Measurements from ENCODE around the gene ZNF778.
"Not testable (repeated sequence)": the region's sequence is repeated elsewhere in the genome, so short reads cannot be mapped to it uniquely, and the experiment has no call there.

ZNF778 gene

GRCh38 chr16:89257757-89258465 lies 40.4 kb downstream of the ZNF778 start:
- H3K9me2 ChIP-seq (replicated peaks; ENCODE audit: low read depth, low read length) = no peaks in the 10 kb centered on the region
- H3K79me2 ChIP-seq (ENCODE audit: insufficient read depth, low read length) = no peaks in the 10 kb centered on the region
- H3K4me1 ChIP-seq (ENCODE audit: insufficient read depth, low read length, poor library complexity, severe bottlenecking) = no peaks in the 10 kb centered on the region
- H3K27me3 ChIP-seq (ENCODE audit: insufficient read depth, low read length, poor library complexity, severe bottlenecking) = no peaks in the 10 kb centered on the region
- H3K36me3 ChIP-seq (ENCODE audit: insufficient read depth, low read length) = no peaks in the 10 kb centered on the region
- no peaks in the 10 kb centered on the region for H4K20me1 ChIP-seq (ENCODE audit: insufficient read depth, low read length, poor library complexity, severe bottlenecking)
- H3K4me2 ChIP-seq (ENCODE audit: low read depth, low read length, poor library complexity, severe bottlenecking) = no peak overlapping the region
- H3K4me3 ChIP-seq (ENCODE audit: low read length, poor library complexity, severe bottlenecking) = no peak overlapping the region
- no peaks in the 10 kb centered on the region for H3F3A ChIP-seq (ENCODE audit: low read depth)
- TF ChIP-seq CTCF (conservative IDR thresholded peaks at IDR 0.05; ENCODE audit: low read length) (no peak), EZH2phosphoT487 (IDR thresholded peaks at IDR 0.05; ENCODE audit: borderline replicate concordance) (no peak)
- H3K9me3 ChIP-seq (ENCODE audit: insufficient read depth, low read depth, low read length) = no peaks in the 10 kb centered on the region
- no peak overlapping the region for H2AFZ ChIP-seq (ENCODE audit: low read length)
- H3K9ac ChIP-seq (ENCODE audit: low read depth, low read length, poor library complexity, severe bottlenecking) = no peak overlapping the region

GRCh38 chr16:89259901-89260300 lies 42.4 kb downstream of the ZNF778 start:
- not testable (repeated sequence) for H3K4me1 ChIP-seq (ENCODE audit: insufficient read depth, low read length, poor library complexity, severe bottlenecking); H3K36me3 ChIP-seq (ENCODE audit: insufficient read depth, low read length); H4K20me1 ChIP-seq (ENCODE audit: insufficient read depth, low read length, poor library complexity, severe bottlenecking); H3K27me3 ChIP-seq (ENCODE audit: insufficient read depth, low read length, poor library complexity, severe bottlenecking); H3K4me3 ChIP-seq (ENCODE audit: low read length, poor library complexity, severe bottlenecking); H3K9ac ChIP-seq (ENCODE audit: low read depth, low read length, poor library complexity, severe bottlenecking); H3K4me2 ChIP-seq (ENCODE audit: low read depth, low read length, poor library complexity, severe bottlenecking); H3K9me3 ChIP-seq (ENCODE audit: insufficient read depth, low read depth, low read length); H2AFZ ChIP-seq (ENCODE audit: low read length); H3K79me2 ChIP-seq (ENCODE audit: insufficient read depth, low read length); H3K9me2 ChIP-seq (replicated peaks; ENCODE audit: low read depth, low read length); H3F3A ChIP-seq (ENCODE audit: low read depth)

- Histone ChIP-seq H3K9ac (ENCODE audit: low read depth, low read length, poor library complexity, severe bottlenecking) (no peak overlapping the region), H3F3A (ENCODE audit: low read depth) (no peaks in the 10 kb centered on the region), H3K4me3 (ENCODE audit: low read length, poor library complexity, severe bottlenecking) (no peak overlapping the region), H3K36me3 (ENCODE audit: insufficient read depth, low read length) (no peaks in the 10 kb centered on the region; the same call in 1 of the 2 replicates), H2AFZ (ENCODE audit: low read length) (no peak overlapping the region), H3K4me1 (ENCODE audit: insufficient read depth, low read length, poor library complexity, severe bottlenecking) (no peaks in the 10 kb centered on the region), H3K79me2 (ENCODE audit: insufficient read depth, low read length) (no peaks in the 10 kb centered on the region), H3K27me3 (ENCODE audit: insufficient read depth, low read length, poor library complexity, severe bottlenecking) (no peaks in the 10 kb centered on the region), H4K20me1 (ENCODE audit: insufficient read depth, low read length, poor library complexity, severe bottlenecking) (no peaks in the 10 kb centered on the region), H3K4me2 (ENCODE audit: low read depth, low read length, poor library complexity, severe bottlenecking) (no peak overlapping the region), H3K9me3 (ENCODE audit: insufficient read depth, low read depth, low read length) (no peaks in the 10 kb centered on the region), H3K9me2 (replicated peaks; ENCODE audit: low read depth, low read length) (no peaks in the 10 kb centered on the region)
- no peak for TF ChIP-seq EZH2phosphoT487 (IDR thresholded peaks at IDR 0.05; ENCODE audit: borderline replicate concordance)
- no peak for TF ChIP-seq CTCF (conservative IDR thresholded peaks at IDR 0.05; ENCODE audit: low read length)
These were observed 44.4 kb downstream of the ZNF778 start for GRCh38 chr16:89261691-89262563.
